Nephron progenitor cell (in vitro differentiated cells): ENCODE measurements around the gene HIGD1A.

ENCODE experiments used
- DNase-seq: peaks from one replicate; pipeline ENCODE4 v3.0.0; 2021
- H3K27ac Mint-ChIP-seq: 2 replicates; pipeline ENCODE4 v1.8.0; 2021; ENCODE audit warnings: mild to moderate bottlenecking, moderate library complexity, mixed read lengths
- H3K27me3 Mint-ChIP-seq: 2 replicates; pipeline ENCODE4 v1.8.0; 2021; ENCODE audit warnings: mild to moderate bottlenecking, low read depth, mixed read lengths; ENCODE audit not compliant: poor library complexity
- H3K36me3 Mint-ChIP-seq: 2 replicates; pipeline ENCODE4 v1.8.0; 2021; ENCODE audit warnings: low read depth, mixed read lengths
- H3K4me1 Mint-ChIP-seq: 2 replicates; pipeline ENCODE4 v1.8.0; 2021; ENCODE audit warnings: mixed read lengths
- H3K4me3 Mint-ChIP-seq: 2 replicates; pipeline ENCODE4 v1.8.0; 2021; ENCODE audit warnings: mild to moderate bottlenecking, moderate library complexity, mixed read lengths
- H3K9me3 Mint-ChIP-seq: 2 replicates; pipeline ENCODE4 v1.8.0; 2021; ENCODE audit warnings: mild to moderate bottlenecking, moderate library complexity, mixed read lengths
- CTCF ChIP-seq: fragments of 200-600 bp; sonication (generic); IDR thresholded peaks from 2 replicates; pipeline ENCODE4 v1.5.0; 2021; ENCODE audit warnings: antibody characterized with exemption

Gene HIGD1A

DNA sequence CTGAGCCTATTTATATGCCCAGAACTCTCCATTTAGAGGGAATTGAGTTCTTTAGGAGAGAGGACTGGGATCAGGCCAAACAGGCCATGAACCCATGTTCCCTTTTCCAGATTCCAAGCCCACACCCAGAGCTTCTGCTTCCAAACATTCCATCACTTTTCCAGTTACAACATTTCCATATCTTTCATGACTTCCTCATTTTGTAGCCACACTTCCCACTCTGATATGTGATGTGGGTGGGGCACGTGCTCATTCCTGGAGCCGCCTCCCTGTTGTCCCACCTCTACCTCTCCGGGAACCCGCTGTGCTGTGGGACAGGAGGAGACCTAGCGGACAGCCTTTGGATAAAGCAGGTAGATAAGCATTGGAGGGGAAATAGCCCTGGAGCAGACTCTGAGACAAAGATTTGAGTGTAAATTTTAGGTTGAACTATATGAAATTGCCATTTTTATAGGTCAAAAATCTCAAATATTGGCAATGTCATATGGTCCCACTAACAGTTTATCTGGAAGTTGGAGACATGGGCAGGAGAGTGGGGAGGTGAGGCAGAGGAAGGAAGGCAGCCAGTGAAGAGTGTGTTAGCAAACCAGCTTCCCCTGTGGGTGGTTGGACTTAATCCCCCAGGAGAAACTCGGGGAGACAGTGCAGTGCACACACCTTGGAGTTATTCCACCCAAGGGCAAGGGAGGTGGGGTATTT lies 39.6 kb upstream of the HIGD1A start:
- TF ChIP-seq CTCF: no peak
- no peak for DNase-seq
- no peaks in the 10 kb centered on the region for H3K36me3 Mint-ChIP-seq
- H3K4me3 Mint-ChIP-seq: no peak overlapping the region
- no peak overlapping the region for H3K27ac Mint-ChIP-seq
- H3K27me3 Mint-ChIP-seq: peaks cover 24% of the 10 kb centered on the region
- H3K9me3 Mint-ChIP-seq: no peaks in the 10 kb centered on the region
- peaks cover 20% of the 10 kb centered on the region for H3K4me1 Mint-ChIP-seq

DNA sequence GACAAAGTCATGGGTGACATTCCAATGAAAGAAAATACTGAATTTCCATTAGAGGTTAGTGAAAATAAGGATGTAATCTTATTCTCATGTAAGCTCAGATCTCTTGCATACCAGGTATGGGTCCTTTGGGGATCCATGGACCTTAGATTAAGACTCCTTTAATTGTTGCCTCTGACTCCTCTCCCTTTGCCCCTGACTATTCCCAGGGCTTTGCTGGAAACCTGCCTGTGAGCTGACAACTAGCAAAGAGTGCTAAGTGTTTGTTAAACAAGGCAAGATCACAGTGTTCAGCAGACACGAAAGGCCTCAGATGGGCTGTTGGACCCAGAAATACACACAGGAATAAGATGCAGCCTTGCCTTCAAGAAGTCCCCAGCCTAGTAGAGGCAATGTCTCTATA lies 37.0 kb upstream of the HIGD1A start:
- Mint-ChIP-seq H3K27ac (no peak overlapping the region), H3K27me3 (peaks cover 27% of the 10 kb centered on the region), H3K36me3 (no peaks in the 10 kb centered on the region), H3K9me3 (no peaks in the 10 kb centered on the region), H3K4me1 (peaks cover 10% of the 10 kb centered on the region), H3K4me3 (no peak overlapping the region)
- TF ChIP-seq CTCF: no peak
- DNase-seq: no peak

DNA sequence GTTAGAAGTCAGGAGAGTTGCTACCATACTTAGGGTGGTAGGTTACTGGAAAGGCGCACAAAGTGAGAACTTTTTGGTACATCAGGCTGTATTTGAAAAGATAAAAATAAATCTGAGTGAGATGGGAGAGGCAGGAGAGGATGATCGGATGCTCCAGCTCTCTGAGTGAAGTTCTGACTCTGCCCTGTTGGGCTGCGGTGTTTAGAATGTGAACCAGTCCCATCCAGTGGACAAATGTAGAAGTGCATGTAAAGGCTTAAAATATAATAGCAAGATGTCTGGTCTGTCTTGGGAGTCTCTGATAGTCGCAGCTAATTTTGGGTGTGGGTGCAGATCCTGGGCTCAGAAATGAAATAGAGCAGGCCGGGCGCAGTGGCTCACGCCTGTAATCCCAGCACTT lies 35.3 kb upstream of the HIGD1A start:
- Mint-ChIP-seq H3K4me3 (no peak overlapping the region), H3K27ac (no peak overlapping the region), H3K4me1 (peaks cover 10% of the 10 kb centered on the region), H3K36me3 (no peaks in the 10 kb centered on the region), H3K27me3 (peaks cover 29% of the 10 kb centered on the region), H3K9me3 (no peaks in the 10 kb centered on the region)
- DNase-seq: peak; percentile 34
- TF ChIP-seq CTCF: peak; percentile 65

DNA sequence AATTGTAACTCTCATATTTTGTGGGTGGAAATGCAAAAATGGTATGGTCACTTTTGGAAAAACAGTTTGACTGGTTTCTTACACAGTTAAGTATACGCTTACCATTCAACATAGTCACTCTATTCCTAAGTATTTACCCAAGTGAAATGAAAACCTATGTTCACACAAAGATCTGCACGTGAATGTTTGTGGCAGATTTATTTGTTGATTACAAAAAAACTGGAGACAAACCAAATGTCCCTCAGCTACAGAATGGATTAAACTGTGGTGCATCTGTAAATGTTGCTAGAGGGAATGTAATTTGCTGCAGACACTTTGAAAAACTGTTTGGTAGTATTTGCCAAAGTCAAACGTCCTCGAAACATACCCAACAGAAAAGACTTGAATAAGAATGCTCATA lies 34.3 kb upstream of the HIGD1A start:
- H3K4me3 Mint-ChIP-seq: no peak overlapping the region
- peaks cover 10% of the 10 kb centered on the region for H3K4me1 Mint-ChIP-seq
- no peaks in the 10 kb centered on the region for H3K36me3 Mint-ChIP-seq
- peaks cover 26% of the 10 kb centered on the region for H3K27me3 Mint-ChIP-seq
- TF ChIP-seq CTCF: no peak
- H3K9me3 Mint-ChIP-seq: no peaks in the 10 kb centered on the region
- no peak overlapping the region for H3K27ac Mint-ChIP-seq
- DNase-seq: no peak

DNA sequence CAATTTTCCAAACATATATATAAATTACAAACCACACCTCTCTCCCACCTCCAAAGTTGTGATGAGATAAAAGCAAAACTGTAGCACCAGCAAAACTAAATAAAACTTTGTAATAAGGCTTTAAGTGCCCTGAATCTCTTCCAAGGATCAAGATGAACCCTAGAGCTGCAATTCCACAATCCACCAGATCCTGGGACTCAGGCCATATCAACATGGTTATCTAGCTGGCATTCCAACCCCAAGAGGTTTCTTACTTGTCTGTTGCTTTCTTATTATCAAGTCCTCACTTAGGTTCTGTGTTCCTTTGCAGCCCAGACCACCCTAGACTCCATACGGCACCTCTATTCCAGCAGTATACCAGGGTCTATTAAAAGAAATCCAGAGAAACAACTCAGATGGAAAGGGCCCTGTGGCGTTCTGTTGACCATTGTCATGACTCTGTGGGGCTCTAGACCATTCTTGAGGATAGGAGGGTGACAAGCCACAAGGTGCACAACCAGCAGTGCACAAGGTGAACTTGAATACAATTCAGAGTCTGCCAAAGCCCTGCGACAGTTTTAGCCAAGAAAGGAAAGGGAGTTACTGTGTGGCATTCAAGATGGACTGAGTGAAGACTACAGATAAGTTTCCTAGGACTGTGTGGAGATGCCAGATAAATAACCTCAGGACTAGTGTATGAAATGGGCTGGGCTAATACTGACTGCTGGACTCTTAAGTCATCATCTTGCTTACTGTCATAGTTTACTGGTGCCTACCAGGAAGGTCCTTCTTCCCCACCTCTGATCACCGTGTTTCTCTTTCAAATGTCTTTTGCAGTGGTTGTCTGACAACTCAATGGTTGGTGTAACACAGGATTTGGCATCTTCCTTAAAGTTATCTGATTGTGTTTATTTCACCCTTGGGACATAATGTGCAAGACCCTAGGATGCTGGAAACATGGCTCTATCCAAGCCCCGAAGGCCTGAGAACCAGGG lies 32.1 kb upstream of the HIGD1A start:
- H3K9me3 Mint-ChIP-seq: no peaks in the 10 kb centered on the region
- DNase-seq: no peak
- H3K27ac Mint-ChIP-seq: peak overlapping the region; percentile 40
- no peak for TF ChIP-seq CTCF
- H3K27me3 Mint-ChIP-seq: peaks cover 22% of the 10 kb centered on the region
- H3K4me1 Mint-ChIP-seq: peaks cover 11% of the 10 kb centered on the region
- no peaks in the 10 kb centered on the region for H3K36me3 Mint-ChIP-seq
- H3K4me3 Mint-ChIP-seq: no peak overlapping the region
